Astrocyte of the spinal cord (primary cell): ENCODE results near the gene ACO1.

Experiments
- DNase-seq: peaks from one replicate; pipeline ENCODE4 v3.0.0; 2011; ENCODE audit warnings: low read depth, low spot score
- H3K4me3 ChIP-seq: 2 replicates; pipeline ENCODE4 v1.5.1; 2011; ENCODE audit warnings: low read depth, mild to moderate bottlenecking, low read length, moderate library complexity
- CTCF ChIP-seq: IDR thresholded peaks from 2 replicates; pipeline ENCODE4 v1.5.1; 2012; ENCODE audit warnings: low read depth, mild to moderate bottlenecking, low read length, inconsistent platforms
- in situ Hi-C: cut with HindIII; loops from 2 replicates; pipeline ENCODE4 v1.10.0; 2017; ENCODE audit warnings: low sequenced_read_pairs

The ACO1 gene

DNA sequence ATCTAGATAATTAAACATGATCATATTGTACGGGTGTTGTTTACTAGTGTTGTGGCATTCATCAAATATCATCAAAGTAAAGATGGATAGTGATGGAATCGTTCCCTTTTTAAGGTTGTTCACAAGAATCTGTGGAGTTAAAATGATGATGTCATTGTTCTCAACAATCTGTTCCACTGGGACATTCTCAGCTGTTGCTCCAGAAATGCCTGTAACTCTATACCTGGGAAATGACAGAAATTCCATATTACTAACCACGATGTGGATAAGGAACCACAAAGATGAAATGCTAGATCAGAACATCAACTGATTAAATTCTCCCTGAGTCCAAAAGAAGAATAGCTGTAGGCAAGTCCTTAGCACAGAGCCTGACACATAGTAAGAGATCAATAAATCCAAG, 103.5 kb downstream of the ACO1 start:
- DNase-seq = peak; percentile 57
- in situ Hi-C loops = no loop called here
- TF ChIP-seq CTCF = no peak
- no peak overlapping the region for H3K4me3 ChIP-seq

DNA sequence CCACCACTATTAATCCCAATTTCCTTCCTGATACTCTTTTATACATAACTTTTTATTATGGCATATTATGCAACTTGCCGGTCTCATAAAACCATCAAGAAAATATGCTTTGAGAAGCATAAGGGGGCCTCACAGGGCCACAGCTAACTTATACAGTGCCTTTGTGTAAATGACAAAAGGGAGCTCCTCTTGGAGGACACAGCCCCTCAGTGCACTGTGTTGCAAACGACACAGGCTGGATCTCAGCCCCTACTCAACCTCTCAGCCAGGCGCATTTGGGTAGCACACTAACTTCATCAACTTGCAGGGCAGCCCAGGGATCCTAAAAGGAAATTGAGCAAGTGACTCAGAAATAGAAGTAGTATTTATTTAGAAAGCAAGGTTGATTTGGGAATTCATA, 106.2 kb downstream of the ACO1 start:
- H3K4me3 ChIP-seq = no peak overlapping the region
- TF ChIP-seq CTCF = no peak
- DNase-seq = no peak
- in situ Hi-C loops = no loop called here

GRCh38 chr9:32497921-32498320, 113.5 kb downstream of the ACO1 start:
- in situ Hi-C loops = no loop called here
- no peak for TF ChIP-seq CTCF
- H3K4me3 ChIP-seq = no peak overlapping the region
- no peak for DNase-seq

GRCh38 chr9:32500768-32501167, 116.3 kb downstream of the ACO1 start:
- DNase-seq = peak; percentile 46
- no peak overlapping the region for H3K4me3 ChIP-seq
- in situ Hi-C loops = no loop called here
- TF ChIP-seq CTCF = no peak

DNA sequence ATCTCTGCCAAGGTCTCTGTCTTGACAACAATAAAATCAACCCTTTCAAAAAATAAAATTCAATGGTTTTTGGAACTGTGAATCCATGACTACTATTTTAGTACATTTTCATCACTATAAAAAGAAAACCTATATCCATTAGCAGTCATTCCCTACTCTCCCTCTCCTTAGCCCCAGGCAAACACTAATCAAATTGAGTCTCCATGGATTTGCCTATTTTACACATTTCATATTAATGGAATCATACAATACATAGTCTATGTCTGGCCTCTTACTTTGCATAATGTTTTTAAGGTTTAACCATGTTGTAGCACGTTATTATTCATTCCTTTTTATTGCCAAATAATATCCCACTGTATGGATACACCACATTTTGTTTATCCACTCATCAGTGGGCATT, 117.4 kb downstream of the ACO1 start:
- in situ Hi-C loops = no loop called here
- H3K4me3 ChIP-seq = no peak overlapping the region
- no peak for TF ChIP-seq CTCF
- DNase-seq = no peak

GRCh38 chr9:32502464-32502863, 118.0 kb downstream of the ACO1 start:
- in situ Hi-C loops = no loop called here
- no peak for TF ChIP-seq CTCF

DNA sequence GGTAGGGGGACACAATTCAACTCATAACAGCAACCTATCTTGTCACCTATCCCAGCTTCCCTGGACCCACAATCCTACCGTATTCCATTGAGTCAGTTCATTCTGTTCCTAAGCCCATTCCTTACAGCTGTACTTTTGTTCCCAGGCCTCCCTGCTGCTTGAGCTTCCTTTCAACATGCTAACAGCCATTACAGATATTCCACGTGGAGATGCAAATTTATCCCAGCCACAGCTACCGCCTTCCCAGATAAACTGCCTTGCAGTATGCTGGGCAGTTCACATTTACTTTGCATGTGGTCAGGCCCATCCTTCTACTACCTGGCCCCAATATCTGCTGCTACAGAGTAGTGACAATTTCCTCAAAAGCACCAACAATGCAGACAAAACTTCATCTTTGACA, 118.6 kb downstream of the ACO1 start:
- H3K4me3 ChIP-seq = no peak overlapping the region
- peak; percentile 22 for DNase-seq
- in situ Hi-C loops = no loop called here
- TF ChIP-seq CTCF = no peak

More at GRCh38 chr9:32502464-32502863, 118.0 kb downstream of the ACO1 start:
- peak; percentile 84 for DNase-seq
- no peak overlapping the region for H3K4me3 ChIP-seq
